Heart left ventricle (tissue), 16 donors: Measurements from ENCODE around the gene DHCR7. TPM values are rescaled to one million over a fixed set of nuclear protein-coding genes. Genes with fewer than 3 reads are reported as not detected.

Experiments
- ATAC-seq, 4 donors: fragments of 200-7000 bp; cut with Tn5 transposase; one replicate each; pipeline ENCODE4 v1.9.1; 2020 to 2022; ENCODE audit warnings: moderate library complexity in 4 of 4, mild to moderate bottlenecking in 3 of 4, moderate number of reproducible peaks in 1 of 4
- DNase-seq, 5 donors: peaks; one replicate each; pipeline ENCODE4 v3.0.0-alpha.2; 2020
- H3K27ac ChIP-seq, 12 donors: fragments of 200-600 bp; sonication (generic) in 4 of 12; one replicate each; pipeline versions ENCODE4 v1.5.0 to v1.8.0; 2016 to 2022; ENCODE audit warnings: mild to moderate bottlenecking in 2 of 12
- H3K27me3 ChIP-seq, 9 donors: fragments of 200-600 bp; sonication (generic) in 2 of 9; one replicate each; pipeline versions ENCODE4 v1.5.1 to v1.8.0; 2016 to 2022; ENCODE audit warnings: mild to moderate bottlenecking in 3 of 9
- H3K36me3 ChIP-seq, 9 donors: fragments of 200-600 bp; sonication (generic) in 2 of 9; one replicate each; pipeline versions ENCODE4 v1.5.0 to v1.8.0; 2018 to 2022; ENCODE audit warnings: mild to moderate bottlenecking in 2 of 9
- H3K4me1 ChIP-seq, 12 donors: fragments of 200-600 bp; sonication (generic) in 4 of 12; one replicate each; pipeline versions ENCODE4 v1.5.0 to v1.8.0; 2016 to 2022; ENCODE audit warnings: mild to moderate bottlenecking in 3 of 12
- H3K4me3 ChIP-seq, 12 donors: fragments of 200-600 bp; sonication (generic) in 4 of 12; one replicate each; pipeline versions ENCODE4 v1.5.0 to v1.8.0; 2017 to 2022; ENCODE audit warnings: mild to moderate bottlenecking in 9 of 12, moderate library complexity in 4 of 12
- H3K9me3 ChIP-seq, 12 donors: fragments of 200-600 bp; sonication (generic) in 4 of 12; one replicate each; pipeline versions ENCODE4 v1.5.0 to v1.8.0; 2016 to 2022; ENCODE audit warnings: mild to moderate bottlenecking in 1 of 12
- CTCF ChIP-seq, 12 donors: fragments of 200-600 bp; sonication (generic) in 4 of 12; IDR thresholded peaks; one replicate each; pipeline versions ENCODE4 v1.5.0 to v1.8.0; 2018 to 2022; ENCODE audit warnings: antibody characterized with exemption in 12 of 12, mild to moderate bottlenecking in 5 of 12
- POLR2A ChIP-seq, 2 donors: fragments of 450-650 bp; IDR thresholded peaks; one replicate each; pipeline ENCODE4 v1.6.1; 2017; ENCODE audit warnings: antibody characterized with exemption in 2 of 2, mild to moderate bottlenecking in 2 of 2, moderate library complexity in 2 of 2
- WGBS, 4 donors: extraction: QIAGEN DNeasy Blood & Tissue Kit in 2 of 4; methylation state at CpG; one replicate each; pipeline versions ENCODE4 v1.1.5 to v1.1.7; 2013 to 2018; 5-methylcytosine and 5-hydroxymethylcytosine counted together
- intact Hi-C, 10 donors: fragments of 100-400 bp; cut with DNase I; formaldehyde crosslinking; loops; one replicate each; pipeline versions ENCODE4 v1.11.1 to v1.14.2; 2022
- polyA plus RNA-seq, 2 donors: library from polyadenylated mRNA; stranded (reverse); fragments of 200-250 nt; gene quantifications; one replicate each; pipeline ENCODE4 v1.2.3, GENCODE V29; 2013
- total RNA-seq, 9 donors: library from RNA; depleted of rRNA in 2 of 9; stranded (reverse); fragments of >200 nt in 2 of 9; fragmentation: NEBNext Ultra II Directional in 3 of 9; extraction: Animal tissue kit (Norgen Biotek cat#: 25700) in 3 of 9; gene quantifications; one replicate each; pipeline versions ENCODE4 v1.1.0 to v1.2.4, GENCODE V29; 2016 to 2023
- donor health status: ischemic (EF 13 %, LVEDD 7.1; RV severe dilation, severe dysfunction).
- donor health status: healthy with polysubstance abuse.
- donor health status: DM: no; HTN: yes; CAD: no.
- donor health status: DM: no; HTN: no; CAD: no.
- donor health status: ischemic (EF 25% LVEDD 6.9; RV normal size, moderate dysfunction).
- donor health status: ischemic (EF 25% LVEDD 5.7; RV mildly dilated, moderate dysfunction).
- donor health status: healthy.
- donor health status: DM: yes; HTN: yes; CAD: no.
- donor health status: ischemic (EF 35%, LVEDD 5.7; RV mildly dilated, moderate dysfunction).
- donor health status: nonischemic (EF 11% LVEDD 7.7; RV severe dilation, severe dysfunction).
- donor health status: DM: yes; HTN: yes; CAD: no.
- donor health status: PGD.
- donor health status: ischemic (EF 29% LVEDD 5.4; RV normal size, mild dysfunction).
- donor health status: nonischemic (EF 23%, LVEDD 6.1; RV moderate dilation, normal function).

Gene DHCR7
- total and polyA plus RNA-seq, 11 donors = 12.6 to 44.5 (median 25.8) TPM

GRCh38 chr11:71443736-71444445 is 4.3 kb downstream of the DHCR7 start:
- H3K36me3 ChIP-seq = peaks cover 0 to 54% (median 25%) of the 10 kb centered on the region in 9 donors
- H3K9me3 ChIP-seq = peaks cover 0 to 6% (median 0%) of the 10 kb centered on the region in 12 donors
- intact Hi-C loops = no loop called here
- no peak for DNase-seq
- H3K27ac ChIP-seq = no peak overlapping the region
- TF ChIP-seq POLR2A (IDR thresholded peaks at IDR 0.05) (no peak), CTCF (IDR thresholded peaks at IDR 0.05) (no peak)
- ATAC-seq = no peak
- 91 to 97% (median 95%) methylated on average over 18 to 20 of the region's 20 CpGs for WGBS, 4 donors
- H3K4me3 ChIP-seq = no peak overlapping the region
- no peaks in the 10 kb centered on the region for H3K27me3 ChIP-seq
- peaks cover 0 to 19% (median 6%) of the 10 kb centered on the region in 12 donors for H3K4me1 ChIP-seq

- intact Hi-C loops = no loop called here
- Histone ChIP-seq H3K27ac (no peak overlapping the region), H3K36me3 (peaks cover 0 to 64% (median 27%) of the 10 kb centered on the region in 9 donors), H3K27me3 (no peaks in the 10 kb centered on the region), H3K4me3 (no peak overlapping the region), H3K4me1 (peaks cover 0 to 11% (median 5%) of the 10 kb centered on the region in 12 donors), H3K9me3 (peaks cover 0 to 6% (median 0%) of the 10 kb centered on the region in 12 donors)
- no peak for DNase-seq
- no peak for ATAC-seq
- 98 to 99% (median 98%) methylated on average over 5 of the region's 5 CpGs for WGBS, 4 donors
- TF ChIP-seq CTCF (IDR thresholded peaks at IDR 0.05) (no peak), POLR2A (IDR thresholded peaks at IDR 0.05) (no peak)
Observed at GRCh38 chr11:71442880-71443279, 5.3 kb downstream of the DHCR7 start.

- H3K9me3 ChIP-seq = peaks cover 0 to 6% (median 0%) of the 10 kb centered on the region in 12 donors
- H3K27ac ChIP-seq = no peak overlapping the region
- H3K36me3 ChIP-seq = peaks cover 0 to 72% (median 29%) of the 10 kb centered on the region in 9 donors
- ATAC-seq = no peak
- WGBS, 4 donors = 91 to 97% (median 96%) methylated on average over 8 of the region's 8 CpGs
- TF ChIP-seq CTCF (IDR thresholded peaks at IDR 0.05) = no peak
- no peak for TF ChIP-seq POLR2A (IDR thresholded peaks at IDR 0.05)
- no peaks in the 10 kb centered on the region for H3K27me3 ChIP-seq
- no peak overlapping the region for H3K4me3 ChIP-seq
- intact Hi-C loops = no loop called here
- H3K4me1 ChIP-seq = peaks cover 0 to 3% (median 0%) of the 10 kb centered on the region in 12 donors
- no peak for DNase-seq
Observed at GRCh38 chr11:71442123-71442522, 6.1 kb downstream of the DHCR7 start.

GRCh38 chr11:71441251-71441650 is 6.9 kb downstream of the DHCR7 start:
- no peak overlapping the region for H3K27ac ChIP-seq
- no peaks in the 10 kb centered on the region for H3K27me3 ChIP-seq
- no peak for ATAC-seq
- no peak overlapping the region for H3K4me3 ChIP-seq
- peaks cover 0 to 77% (median 29%) of the 10 kb centered on the region in 9 donors for H3K36me3 ChIP-seq
- WGBS, 4 donors = 94 to 98% (median 97%) methylated on average over 11 of the region's 11 CpGs
- H3K9me3 ChIP-seq = peaks cover 0 to 6% (median 0%) of the 10 kb centered on the region in 12 donors
- intact Hi-C loops = no loop called here
- no peaks in the 10 kb centered on the region for H3K4me1 ChIP-seq
- no peak for DNase-seq
- TF ChIP-seq CTCF (IDR thresholded peaks at IDR 0.05) (no peak), POLR2A (IDR thresholded peaks at IDR 0.05) (no peak)
